Melanocyte of skin (primary cell): Measurements from ENCODE around the gene HORMAD2. TPM values are rescaled to one million over a fixed set of nuclear protein-coding genes. Genes with fewer than 3 reads are reported as not detected.

ENCODE experiments used
- total RNA-seq, 2 donors: library from RNA; depleted of rRNA; stranded (reverse); fragments of >200 nt; gene quantifications; 2 replicates each; pipeline ENCODE4 v1.2.3, GENCODE V29; 2012

HORMAD2 gene
- total RNA-seq: not detected

GRCh38 chr22:30079952-30080533 lies at the start of gene HORMAD2:
Gene HORMAD2, plus strand, starts transcription at chr22:30080464. Its CDS starts 13,489 bp downstream, at chr22:30093953.

Other genes with a start within 250 kb of the HORMAD2 start
- 10 to 100 TPM; 25.1 to 34.6 TPM for gene ASCC2, start 242.2 kb upstream of the HORMAD2 start, total RNA-seq
- 10 to 100 TPM; 18.6 to 20.6 TPM for gene MTMR3, start 197.3 kb upstream of the HORMAD2 start, total RNA-seq
- 1 to 10 TPM in 1 of 2 donors, not detected in 1; 1.4 TPM for gene LIF, start 166.3 kb downstream of the HORMAD2 start, total RNA-seq
- gene OSM, start 186.4 kb downstream of the HORMAD2 start, total RNA-seq: not detected
- gene CASTOR1, start 209.0 kb downstream of the HORMAD2 start, total RNA-seq: 1 to 10 TPM in 1 of 2 donors, under 1 TPM in 1; 1.00 to 1.0 TPM
- gene TBC1D10A, start 246.5 kb downstream of the HORMAD2 start, total RNA-seq: 10 to 100 TPM; 31.0 to 31.6 TPM